ENCODE measurements around the gene NT5C.
"Not testable (repeated sequence)": the region's sequence is repeated elsewhere in the genome, so short reads cannot be mapped to it uniquely, and the experiment has no call there.

NT5C gene
- total RNA-seq, result 11.9 to 17.4 (median 16.0) reads per million in 4 donors

DNA sequence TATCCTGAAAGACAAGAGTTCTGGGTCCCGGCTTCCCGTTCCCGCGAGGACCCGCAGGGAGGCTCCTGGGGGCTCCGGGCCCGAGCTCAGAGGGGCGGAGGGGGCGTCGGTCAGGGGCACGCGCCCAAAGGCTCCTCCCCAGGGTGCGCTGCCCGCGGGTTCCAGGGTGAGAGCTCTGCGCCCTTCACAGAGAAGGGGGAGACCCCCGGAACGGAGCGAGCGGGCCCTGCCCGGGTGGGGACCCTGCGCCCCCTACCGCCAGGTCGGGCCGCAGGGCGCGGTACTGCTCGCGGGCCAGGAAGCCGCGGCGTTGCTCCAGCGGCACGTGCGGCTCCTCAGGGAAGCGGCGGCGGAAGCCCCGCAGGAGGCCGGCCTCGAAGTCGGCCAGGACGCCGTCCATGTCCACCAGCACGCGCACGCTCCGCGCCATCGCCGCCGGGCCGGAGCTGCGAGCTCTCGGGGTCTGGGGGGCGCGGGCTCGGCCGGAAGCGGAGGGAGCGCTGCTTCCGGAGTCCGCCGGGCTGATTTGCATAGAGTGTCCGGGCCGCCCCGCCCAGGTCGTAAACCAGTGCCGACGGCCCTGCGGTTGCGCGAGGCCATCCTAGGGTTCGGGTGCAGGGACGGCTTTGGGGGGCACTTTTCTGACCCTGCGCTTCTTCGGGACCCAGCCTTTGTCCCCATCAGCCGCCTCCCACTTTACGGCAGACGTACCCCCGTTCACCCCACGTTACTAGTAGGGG, at the start of gene NT5C:
Gene NT5C (minus strand): TSS at position 465 of the 740 bp plus-strand sequence. CDS start 35 bp downstream, at position 430.
- DNase-seq, result peak; percentile 33 to 73 (median 38)

DNA sequence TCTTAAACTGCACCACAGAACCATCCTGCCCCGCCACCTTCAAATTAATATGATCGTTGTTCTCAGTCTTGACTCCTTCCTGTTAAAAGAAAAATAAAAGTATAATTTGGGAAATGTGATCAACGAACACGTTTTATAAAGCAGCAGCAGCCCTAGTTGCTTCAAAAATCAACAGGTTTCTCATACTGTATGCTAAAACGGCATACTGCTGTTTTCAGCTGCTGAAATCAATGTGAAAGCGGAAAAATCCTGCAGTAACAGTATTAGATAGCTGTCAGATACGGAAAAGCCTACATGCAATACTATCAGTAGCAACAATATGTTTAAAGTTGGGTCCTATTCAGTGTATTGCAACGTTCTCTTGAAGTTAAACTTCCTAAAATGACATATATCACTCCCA, 49.6 kb upstream of the NT5C start:
- DNase-seq, result no peak

DNA sequence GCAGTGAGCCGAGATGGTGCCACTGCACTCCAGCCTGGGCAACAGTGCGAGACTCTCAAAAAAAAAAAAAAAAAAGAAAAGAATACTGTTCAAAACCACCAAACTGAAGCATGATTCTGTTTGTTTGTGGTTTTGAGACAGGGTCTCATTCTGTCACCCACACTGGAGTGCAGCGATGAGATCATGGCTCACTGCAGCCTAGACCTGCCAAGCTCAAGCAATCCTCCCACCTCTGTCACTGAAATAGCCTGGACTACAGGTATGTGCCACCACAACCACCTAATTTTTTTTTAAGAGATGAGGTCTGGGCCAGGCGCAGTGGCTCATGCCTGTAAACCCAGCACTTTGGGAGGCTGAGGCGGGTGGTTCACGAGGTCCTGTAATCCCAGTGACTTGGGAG, 46.9 kb upstream of the NT5C start:
- no peak for DNase-seq

DNA sequence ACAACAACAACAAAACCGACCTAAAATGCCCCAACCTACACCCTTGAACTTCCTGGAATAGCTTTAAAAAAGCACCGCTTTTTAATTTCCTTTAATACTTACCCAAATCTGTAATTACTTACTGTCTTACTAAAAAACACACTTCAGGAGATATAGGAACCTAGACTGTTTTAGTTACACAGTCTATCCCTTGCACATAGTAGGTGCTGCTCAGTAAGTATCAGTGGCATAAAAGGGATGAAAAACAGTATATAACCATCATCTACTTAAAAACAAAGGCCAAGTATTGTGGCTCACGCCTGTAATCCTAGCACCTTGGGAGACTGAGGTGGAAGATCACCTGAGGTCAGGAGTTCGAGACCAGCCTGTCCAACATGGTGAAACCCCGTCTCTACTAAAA, 45.1 kb upstream of the NT5C start:
- DNase-seq, result no peak

DNA sequence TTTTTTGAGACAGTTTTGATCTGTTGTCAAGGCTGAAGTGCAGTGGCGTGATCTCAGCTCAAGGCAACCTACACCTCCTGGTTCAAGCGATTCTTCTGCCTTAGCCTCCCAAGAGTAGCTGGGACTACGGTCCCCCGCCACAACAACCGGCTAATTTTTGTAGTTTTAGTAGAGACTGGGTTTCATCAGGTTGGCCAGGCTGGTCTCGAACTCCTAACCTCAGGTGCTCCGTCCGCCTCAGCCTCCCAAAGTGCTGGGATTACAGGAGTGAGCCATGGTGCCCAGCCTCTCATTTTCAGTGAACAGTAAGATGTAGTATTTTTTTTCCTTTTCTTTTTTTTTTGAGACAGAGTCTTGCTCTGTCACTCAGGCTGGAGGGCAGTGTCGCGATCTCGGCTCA, 43.5 kb upstream of the NT5C start:
- DNase-seq, result no peak

DNA sequence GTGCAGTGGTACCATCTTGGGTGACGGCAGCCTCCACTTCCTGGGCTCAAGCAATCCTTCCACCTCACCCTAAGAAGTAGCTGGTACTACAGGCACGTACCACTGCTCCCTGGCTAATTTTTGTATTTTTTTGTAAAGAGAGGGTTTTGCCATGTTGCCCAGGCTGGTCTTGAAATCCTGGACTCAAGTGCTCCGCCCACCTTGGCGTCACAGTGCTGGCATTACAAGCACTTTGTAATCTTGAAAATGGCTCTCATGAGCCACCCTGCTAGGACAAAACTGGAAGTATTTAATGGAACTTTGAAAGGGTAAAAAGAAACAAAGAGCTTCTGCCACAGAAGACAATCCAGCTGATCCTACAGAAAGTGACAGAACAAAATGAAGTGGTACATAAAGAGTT, 42.0 kb upstream of the NT5C start:
- DNase-seq, result no peak

DNA sequence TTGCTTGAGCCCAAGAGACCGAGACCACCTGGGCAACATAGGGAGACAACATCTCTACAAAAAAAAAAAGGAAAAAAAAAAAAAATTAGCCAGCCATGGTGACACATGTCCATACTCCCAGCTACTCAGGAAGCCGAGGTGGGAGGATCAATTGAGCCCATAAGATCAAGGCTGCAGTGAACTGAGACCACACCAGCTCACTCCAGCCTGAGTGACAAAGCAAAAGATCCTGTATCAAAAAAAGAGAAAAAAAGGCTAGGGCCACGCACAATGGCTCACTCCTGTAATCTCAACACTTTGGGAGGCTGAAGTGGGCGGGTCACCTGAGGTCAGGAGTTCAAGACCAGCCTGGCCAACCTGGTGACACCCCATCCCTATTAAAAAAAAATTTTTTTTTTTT, 37.5 kb upstream of the NT5C start:
- DNase-seq, result no peak

DNA sequence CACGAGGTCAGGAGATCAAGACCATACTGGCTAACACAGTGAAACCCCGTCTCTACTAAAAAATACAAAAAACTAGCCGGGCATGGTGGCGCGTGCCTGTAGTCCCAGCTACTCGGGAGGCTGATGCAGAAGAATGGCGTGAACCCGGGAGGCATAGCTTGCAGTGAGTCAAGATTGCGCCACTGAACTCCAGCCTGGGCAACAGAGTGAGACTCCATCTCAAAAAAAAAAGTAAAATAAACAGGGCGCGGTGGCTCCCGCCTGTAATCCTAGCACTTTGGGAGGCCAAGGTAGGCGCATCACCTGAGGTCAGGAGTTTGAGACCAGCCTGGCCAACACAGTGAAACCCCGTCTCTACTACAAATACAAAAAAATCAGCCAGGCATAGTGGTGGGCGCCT, 33.1 kb upstream of the NT5C start:
- not testable (repeated sequence) for DNase-seq

DNA sequence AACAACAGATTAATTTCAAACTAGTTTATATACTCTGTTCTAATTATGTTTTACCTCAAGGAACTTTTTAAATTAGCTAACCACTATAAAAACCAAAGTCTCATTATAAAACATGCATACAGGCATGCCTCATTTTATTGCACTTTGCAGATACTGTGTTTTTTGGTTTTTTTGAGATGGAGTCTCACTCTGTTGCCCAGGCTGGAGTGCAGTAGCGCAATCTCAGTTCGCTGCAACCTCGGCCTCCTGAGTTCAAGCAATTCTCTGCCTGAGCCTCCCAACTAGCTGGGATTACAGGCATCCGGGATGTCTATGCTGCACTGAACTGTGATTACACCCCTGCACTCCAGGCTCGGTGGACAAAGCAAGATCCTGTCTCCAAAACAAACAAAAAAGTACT, 31.5 kb upstream of the NT5C start:
- DNase-seq, result no peak

DNA sequence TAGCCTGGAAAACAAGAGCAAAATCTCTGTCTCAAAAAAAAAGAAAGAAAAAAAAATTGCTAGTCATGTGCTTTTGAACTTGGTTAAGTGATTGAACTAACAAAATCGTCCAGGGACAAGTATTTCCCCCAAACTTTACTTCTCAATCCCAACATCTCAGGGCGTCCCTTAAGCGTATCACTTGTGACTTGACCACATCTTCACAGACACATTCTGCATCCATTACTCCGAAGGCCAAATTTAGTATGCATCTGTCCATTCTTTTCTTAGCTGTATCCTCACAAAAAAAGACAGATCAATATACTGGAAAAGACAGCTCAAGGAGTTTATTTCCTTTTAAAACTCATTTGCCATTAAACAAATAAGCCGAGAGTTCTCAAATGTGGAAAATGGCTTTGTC, 28.7 kb upstream of the NT5C start:
- no peak for DNase-seq

DNA sequence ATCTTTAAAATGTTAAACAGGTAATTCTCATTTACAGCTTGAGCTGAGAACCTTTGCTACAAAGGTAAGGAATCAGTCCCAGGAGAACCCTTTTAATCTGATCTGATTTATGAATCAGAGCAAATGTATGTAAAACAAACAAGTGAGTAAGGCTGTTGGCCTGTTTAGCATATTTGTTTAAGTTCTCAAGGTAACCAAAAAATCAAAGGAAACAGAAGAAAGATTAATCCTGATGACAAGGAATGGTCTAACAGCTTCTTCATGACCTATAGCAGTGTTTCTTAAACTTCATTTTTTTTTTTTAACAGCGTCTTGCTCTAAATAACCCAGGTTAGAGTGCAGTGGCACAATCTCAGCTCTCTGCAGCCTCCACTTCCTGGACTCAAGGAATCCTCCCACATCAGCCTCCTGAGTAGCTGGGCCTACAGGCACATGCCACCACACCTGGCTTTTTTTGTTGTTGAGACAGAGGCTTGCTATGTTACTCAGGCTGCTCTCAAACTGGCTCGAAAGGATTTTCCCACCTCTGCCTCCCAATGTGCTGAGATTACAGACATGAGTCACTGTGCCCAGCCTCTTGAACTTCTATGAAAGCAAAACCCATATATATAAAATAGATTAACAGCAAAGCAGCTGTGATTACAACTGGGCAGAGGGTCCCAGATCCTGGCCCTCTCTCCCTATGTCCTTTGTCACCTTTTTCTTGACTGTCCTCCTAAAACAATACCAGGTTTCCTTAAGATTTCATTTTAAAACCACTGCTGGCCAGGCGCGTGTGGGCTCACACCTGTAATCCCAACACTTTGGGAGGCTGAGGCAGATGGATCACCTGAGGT, 27.9 kb upstream of the NT5C start:
- no peak for DNase-seq

DNA sequence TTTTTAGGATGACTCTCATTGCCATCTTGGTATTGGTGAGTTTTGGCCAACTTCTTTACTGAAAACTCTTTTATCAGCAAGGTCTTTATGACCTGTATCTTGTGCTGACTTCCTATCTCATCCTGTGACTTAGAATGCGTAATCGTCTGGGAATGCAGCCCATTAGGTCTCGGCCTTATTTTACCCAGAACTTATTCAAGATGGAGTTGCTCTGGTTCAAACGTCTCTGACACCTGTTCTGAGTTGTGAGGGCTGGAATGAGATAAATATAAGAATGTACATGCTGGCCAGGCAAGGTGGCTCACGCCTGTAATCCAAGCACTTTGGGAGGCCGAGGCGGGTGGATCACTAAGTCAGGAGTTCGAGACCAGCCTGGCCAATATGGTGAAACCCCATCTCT, 26.9 kb upstream of the NT5C start:
- DNase-seq, result not testable (repeated sequence)

DNA sequence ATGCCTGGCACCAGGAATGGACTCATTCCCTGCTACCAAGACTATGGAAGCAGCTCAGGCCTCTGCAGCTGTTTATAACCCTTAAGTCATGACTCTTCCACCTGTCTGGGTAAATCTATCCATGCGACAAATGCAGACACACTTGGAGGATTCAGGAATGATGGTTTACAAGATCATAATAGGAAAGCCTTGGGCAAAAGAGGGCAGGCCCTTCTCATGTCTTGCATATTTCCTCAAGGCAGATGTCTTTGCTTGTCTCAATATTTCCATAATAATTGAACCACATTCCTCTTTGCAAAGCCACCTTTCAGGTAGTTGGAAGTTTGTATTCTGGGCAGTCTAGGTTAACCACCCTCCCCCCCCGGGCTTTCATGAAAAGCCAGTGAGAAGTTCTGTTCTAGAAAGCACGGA, 23.7 kb upstream of the NT5C start:
- no peak for DNase-seq

DNA sequence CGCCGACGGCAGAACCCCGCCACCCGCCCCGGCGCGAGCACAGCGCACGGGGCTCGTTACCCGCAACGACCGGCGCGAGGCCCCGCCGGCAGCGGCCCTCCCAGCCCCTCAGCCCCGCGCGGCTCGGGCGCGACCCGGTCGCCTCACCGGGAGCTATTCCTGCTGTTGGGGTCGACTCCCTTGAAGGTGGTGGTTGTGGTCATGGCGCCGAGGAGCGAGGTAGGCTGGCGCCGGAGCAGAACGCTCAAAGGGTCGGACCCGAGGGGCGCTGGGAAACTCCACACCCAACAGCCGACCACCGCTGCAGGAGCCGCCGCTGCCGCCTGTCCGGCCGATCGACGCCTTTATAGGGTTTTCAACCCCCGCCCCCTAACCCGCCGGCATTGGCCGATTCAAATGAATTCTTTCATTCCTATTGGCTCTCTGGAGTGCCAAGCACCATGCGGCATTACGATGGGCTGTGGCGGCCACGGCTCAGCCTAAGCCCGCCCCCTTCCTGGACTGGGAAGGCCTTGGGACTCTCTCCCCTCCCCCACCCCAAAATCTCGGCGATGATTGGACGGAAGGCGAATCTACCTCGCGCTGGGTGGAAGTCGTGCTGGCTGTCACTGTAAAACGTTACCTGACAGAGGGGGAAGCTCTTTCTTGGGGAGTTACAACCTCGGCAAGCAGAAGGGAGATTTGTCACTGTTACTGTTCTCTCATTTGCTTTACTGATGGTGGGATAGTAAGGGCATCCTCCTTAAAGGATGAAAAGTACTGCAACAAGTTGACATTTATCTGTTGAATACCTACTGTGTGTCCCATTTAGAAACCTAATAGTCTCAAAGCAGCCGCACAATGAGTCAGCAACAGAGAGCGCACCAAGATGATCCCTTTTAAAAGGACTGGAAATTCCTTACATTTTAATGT, 22.9 kb upstream of the NT5C start, which contains the start of gene JPT1:
Gene JPT1 (minus strand): TSS at position 318 of the 912 bp plus-strand sequence. CDS start 115 bp downstream, at position 203.
- peak; percentile 95 to 99 (median 98) for DNase-seq

DNA sequence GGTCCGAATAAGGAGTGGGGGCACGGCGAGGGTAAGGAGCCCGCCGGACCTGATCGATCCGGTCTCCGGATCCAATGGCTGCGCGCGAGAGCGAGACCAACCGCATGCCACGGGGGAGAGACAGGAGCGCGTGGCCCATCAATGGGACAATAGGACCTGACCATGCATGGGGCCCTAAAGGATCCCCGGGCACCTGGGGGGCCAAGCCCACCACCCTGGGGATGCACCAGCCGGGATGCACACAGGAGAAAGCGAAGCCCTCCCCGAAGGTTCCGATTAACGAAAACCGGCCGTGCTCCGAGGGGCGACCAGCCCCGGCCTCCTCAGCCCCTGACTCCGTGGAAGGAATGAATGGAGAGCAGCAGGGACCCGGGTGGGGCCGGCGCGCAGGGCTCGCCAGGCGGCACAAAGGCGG, 22.2 kb upstream of the NT5C start:
- DNase-seq, result peak in 1 of 5 donors; percentile 38

DNA sequence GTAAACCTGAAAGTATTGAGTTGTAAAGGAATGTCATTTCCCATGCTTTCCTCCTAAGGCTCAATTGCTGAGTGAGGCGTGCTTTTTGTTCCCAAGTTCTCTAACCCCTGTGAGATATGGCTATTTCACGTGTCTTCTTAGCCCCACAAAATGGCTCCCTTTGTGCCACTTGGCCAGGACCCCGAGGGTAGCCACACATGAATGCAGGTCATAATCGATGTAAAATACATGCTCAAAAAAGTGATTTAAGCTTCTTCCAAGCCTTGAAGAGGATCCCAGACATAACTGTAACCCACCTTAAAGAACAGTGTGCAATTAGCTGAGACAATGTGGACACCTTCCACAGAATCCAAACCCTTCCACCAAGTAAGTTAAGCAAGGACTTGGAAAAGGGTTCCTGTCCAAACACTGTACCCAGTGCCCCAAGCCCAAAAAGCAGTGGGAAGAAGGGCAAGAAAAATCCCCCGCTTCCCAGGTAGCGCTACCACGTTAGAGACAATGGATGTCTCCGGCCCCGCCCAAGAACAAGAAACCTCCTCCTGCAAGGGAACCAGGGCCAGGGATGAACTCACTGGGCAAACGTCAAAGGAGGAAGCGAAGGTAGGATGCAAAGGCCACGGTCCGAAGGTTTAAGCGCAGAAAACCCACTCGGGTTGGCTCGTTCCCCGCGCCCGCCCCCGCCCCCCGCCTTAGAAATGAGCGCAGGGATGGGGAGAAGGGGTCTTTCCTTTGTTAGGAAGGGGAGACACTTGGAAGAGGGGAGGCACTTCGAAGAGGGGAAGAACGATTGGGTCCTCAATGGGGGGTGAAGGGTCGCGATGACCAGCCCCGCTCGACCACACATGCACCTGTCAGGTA, 21.6 kb upstream of the NT5C start:
- DNase-seq, result peak in 1 of 5 donors; percentile 24

DNA sequence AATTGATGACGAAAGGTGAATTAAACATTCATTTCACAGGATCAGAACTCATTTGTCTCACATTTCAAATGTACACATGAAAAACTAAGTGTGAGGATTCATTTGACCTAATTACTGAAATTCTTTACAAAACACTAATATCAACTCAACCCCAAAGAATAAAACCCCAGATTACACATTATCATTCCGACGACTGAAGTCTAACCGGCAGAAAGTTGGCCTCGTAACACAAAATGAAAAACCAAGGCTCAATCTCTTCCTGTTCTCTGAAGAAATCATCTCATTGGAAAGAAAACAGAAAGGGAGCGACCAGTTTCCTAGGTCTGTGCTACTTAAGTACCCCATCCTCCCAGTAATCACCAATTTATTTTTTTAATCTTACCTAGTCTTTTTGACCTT, 21.0 kb upstream of the NT5C start:
- no peak for DNase-seq

DNA sequence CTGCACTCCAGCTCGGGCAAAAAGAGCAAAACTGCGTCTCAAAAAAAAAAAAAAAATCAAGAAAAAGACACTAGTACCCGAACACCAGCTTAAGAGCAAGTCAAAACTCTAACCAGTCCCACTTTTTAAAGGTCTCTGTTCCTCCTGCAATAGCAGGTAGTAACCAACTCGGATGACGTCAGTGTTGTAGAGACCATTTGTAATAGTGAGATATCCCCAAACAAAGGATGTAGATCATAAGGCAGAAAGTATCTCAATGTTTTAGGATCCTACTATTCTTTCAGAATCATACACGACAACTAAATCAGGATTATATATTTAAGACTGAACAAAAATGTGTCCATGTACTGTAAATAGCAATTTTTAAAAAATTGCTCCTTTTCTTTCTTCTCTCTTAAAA, 20.4 kb upstream of the NT5C start:
- no peak for DNase-seq

DNA sequence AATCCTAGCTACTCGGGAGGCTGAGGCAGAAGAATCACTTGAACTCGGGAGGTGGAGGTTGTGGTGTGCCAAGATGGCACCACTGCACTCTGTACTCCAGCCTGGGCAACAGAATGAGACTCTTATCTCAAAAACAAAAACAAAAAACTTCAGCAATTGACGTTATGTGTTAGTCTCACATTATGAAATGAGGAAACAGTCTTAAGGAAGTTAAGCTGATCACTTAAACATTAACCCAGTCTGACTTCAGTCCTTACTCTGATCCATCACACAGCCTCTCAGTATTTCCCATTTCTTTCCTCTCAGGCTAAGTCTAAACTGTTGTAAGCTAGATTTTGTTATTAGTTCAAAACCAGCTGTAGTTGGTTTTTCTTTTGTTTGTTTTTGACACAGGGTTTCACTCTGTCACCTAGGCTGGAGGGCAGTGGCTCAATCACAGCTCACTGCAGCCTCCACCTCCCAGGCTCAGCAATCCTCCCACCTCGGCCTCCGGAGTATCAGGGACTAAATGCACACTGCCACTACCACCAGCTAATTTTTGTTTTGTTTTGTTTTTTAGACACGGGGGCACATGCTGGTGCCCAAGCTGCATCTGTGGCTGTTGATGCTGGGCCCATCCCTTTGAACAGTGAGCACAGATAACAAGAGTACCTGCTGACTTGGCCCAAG, 16.5 kb upstream of the NT5C start:
- DNase-seq, result no peak

DNA sequence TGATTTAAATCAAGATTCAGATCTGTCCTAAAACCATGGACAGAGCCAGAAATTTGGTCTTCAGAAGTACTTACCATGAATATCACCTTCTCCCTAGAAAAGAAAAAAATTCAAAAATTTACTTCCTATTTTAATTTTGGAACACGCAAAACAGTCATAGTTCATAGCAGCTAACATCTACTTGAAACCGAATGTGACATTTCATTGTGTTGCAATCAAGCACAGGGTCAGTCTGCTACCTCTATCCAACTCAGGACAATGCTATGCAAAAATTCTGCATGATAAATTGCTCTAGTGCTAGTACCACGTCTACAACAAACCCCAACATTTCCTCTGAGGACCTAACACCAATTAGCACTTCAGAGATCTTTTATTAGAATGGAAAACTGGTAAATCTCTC, 15.1 kb upstream of the NT5C start:
- no peak for DNase-seq

DNA sequence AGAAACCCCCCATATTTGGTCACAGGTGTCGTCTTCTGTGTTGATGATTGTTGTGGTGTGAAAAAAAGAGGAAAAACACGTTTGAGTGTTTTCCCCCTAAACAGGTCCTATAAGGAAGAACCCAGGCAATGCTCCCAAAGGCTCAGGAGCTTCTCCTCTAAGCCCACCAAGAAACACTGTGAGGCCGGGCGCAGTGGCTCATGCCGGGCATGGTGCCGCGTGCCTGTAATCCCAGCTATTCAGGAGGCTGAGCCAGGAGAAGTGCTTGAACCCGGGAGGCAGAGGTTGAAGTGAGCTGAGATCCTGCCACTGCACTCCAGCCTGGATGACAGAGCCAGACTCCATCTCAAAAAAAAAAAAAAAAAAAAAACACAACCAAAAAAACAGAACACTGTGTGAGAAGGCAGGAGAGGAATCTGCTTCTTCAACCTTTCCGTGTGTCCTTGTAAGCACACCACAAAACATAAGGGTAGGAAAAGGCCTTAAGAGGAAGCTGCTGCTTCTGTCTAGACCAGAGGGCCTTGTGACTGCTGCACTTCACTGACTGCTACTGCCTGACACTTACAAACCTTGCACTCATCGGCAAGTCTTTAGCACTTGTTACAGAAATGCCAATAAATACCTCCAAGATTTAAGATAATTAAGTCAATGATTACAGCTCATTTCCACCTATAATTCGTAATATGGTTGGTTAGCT, 13.4 kb upstream of the NT5C start:
- DNase-seq, result no peak
